OCI-LY3 (cell line): ENCODE data around the gene SLC17A2.

Experiments used
- CTCF ChIP-seq: fragments of 200-600, 300-600 bp; sonication (generic); IDR thresholded peaks from 2 replicates; pipeline ENCODE4 v1.5.1; 2014; ENCODE audit warnings: antibody characterized with exemption, low read length, low read depth
- EZH2phosphoT487 ChIP-seq: fragments of 200-600 bp; shearing (Covaris generic); IDR thresholded peaks from 2 replicates; pipeline ENCODE4 v1.6.1; 2018; ENCODE audit warnings: antibody characterized with exemption, mixed run types, low read depth

GRCh38 chr6:25875563-25875905 is 55.0 kb downstream of the SLC17A2 start:
- TF ChIP-seq CTCF = no peak
- TF ChIP-seq EZH2phosphoT487 = no peak
